ENCODE measurements around the gene LCMT1.
"Not testable (repeated sequence)": the region's sequence is repeated elsewhere in the genome, so short reads cannot be mapped to it uniquely, and the experiment has no call there.

LCMT1 gene

DNA sequence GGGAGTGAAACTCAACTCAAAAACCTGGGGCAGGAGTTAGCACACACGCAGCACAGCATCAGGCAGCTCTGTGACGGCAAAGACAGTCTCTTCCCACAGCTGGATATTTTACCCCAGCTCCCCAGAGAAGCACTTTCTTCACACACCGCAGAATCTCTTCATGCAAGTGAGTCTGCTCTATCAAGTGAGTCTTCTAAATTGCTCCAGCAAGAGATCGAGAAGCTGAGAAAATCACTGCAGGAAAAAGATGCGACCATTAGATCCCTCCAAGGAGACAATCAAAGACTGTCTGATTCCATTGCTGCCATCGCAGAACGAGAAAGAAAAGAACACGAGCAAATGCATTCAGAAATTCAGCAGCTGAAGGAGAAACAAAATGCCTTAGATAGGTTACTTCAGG lies 16.9 kb upstream of the LCMT1 start:
- no peak for DNase-seq (ENCODE audit: low read depth in 3 of 3)

DNA sequence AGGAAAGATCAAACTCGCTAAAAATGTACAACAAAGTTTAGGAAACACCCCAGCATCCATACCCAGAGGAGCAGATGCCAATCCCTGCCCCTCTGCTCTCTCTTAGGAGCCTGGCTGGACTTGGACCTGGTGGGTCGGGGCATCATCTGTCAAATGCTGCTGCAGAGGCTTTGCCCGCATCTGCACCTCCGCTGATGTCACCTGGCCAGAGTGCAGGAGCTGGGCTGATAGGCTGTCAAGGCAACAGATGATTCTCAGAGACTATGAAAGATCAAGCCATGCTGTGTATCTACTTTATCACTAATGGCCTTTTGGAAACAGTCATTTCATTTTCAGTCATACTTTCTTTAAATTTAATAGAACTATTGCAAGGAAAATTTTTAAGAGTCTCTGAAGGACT lies 15.9 kb upstream of the LCMT1 start:
- DNase-seq (ENCODE audit: low read depth in 3 of 3), result no peak

DNA sequence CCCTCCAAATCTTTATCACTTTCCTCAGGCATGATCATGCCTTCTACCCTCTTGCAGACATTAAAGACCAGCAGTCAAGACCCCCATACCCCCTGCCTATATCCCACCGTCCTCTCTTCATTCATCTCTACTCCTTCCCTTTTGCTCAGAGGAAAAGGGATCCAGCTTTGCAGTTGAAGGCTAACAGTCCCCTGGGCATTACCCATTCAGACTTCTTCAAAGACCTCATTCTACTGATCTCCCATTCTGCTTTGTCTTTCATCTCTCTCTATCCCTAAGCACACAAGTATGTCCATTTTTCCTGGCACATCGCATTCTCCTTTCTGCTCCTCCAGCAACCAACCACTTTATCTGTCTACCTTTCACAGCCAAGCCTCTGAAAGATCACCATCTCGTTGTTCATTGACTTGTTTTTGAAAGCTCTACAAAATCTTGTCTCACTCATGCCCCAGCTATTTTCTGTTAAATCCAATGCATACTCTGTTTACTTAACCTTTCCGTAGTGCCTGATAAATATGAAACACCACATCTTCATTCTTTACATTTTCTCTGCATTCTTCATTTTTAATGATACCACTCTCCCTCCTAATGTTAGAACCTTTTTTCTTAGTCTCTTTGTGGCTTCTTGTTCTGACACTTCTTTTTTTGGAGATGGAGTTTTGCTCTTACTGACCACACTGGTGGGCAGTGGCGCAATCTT lies 14.1 kb upstream of the LCMT1 start:
- no peak for DNase-seq (ENCODE audit: low read depth in 3 of 3)

DNA sequence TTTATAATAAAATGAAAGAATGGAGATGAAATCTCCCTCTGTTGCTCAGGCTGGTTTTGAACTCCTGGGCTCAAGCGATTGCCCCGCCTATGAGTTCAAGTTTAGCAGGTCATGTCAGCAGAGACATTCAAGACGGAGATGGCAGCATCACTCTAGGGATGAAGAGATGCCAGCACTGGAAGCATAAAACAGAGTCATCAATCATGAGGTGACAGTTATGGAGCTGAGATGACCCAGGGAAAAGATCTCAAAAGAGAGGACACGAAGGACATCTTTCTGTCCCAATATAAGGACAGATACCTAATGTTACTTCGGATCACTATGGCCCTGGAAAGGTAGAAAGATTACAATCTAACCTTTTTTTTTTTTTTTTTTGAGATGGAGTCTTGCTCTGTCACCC lies 11.0 kb upstream of the LCMT1 start:
- no peak for DNase-seq (ENCODE audit: low read depth in 3 of 3)

DNA sequence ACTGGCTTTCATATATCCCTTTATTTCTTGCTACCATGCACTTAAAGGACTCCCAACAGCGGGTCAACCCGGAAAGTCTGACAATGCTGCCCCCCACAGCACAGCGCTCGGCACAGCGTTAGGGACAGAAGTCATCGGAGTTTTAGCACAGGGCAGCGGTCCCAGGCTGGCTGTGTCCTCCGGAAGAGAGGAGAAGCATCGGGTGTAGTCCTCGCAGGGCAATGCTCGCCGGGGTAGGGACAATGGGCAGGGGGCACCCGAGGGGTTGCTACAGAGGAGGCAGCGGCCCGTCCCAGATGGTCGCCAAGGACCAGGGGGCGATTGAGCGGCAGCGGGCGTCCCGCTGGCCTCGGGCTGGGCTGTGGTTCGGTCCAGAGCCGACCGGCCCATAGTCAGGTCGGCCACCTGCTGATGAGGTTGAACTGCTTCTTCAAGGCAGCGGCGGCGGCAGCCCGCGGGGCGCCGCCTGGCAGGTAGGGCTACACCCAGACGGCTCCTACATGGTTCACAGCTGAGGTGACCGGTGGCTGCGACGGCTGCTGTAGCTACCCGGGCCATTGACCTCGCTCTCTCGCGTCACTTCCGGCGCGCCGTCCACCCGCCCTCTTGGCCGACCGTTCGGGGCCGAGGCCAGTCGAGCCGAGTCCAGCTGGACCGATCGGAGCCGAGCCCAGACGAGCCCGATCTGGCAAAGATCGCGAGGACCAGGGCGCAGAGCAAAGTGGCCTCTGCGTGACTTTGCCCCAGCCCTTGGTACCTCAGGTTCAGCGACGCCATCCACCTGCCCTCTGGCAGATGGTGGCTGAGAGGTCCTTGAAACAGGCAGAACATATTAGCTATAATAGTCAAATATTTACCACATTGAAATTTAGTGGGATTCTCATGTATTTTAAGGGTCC lies 4.7 kb upstream of the LCMT1 start:
- DNase-seq (ENCODE audit: low read depth in 3 of 3), result peak; percentile 56 to 80 (median 62)

DNA sequence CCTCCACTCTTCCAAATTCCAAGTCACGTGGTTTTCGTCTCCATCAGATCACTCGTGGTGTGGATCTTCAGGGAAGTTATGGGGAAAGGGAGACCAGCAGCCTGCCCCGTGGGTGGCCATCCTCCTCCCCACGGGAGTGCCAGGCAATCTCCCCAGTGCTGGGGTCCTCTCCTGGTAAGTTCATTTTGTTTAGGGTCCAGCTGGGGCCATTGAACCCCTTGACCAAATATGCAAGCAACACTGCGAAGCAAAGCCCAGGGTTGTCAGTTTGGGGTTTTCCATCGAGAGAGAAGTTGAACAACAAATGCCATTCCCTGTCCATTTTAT lies 4.1 kb upstream of the LCMT1 start:
- DNase-seq (ENCODE audit: low read depth in 3 of 3), result no peak

DNA sequence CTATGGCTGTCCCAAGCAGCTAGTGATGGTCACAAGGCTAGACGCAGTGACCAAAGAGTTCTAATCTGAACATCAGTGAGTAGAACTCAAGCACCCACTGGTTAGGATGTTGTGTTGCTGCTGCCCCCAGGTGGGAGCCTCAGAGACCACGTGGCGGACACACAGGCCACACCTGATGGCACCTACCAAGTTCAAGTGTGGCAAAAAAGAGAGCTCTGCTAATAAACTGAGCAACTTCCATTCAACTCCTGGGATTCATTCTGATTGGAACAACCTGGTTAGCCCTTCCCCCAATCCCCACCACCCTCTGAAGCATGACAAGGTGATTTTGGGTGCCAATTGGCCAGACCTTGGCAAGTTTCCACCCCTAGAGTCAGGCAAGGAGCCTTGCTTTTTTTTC lies 3.5 kb upstream of the LCMT1 start:
- peak in 1 of 3 experiments; percentile 28 for DNase-seq (ENCODE audit: low read depth in 3 of 3)

DNA sequence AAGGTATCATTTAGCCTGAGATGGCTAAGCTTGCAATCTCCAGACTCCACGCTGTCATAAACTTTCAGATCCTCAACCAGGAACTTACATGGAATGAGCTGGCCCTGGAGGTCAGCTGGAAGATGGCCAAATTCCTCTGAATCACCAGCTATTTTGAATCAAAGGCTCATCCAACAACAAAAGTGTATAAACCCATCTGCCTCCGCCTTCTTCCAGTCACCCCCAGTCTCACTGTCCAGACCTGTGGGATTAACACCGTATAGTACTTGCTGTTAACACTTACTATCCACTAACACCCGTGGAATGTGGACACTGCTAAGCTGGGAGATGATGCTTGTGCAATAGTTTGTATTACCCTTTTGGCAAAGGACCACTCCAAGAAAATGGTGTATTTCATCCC lies 1.9 kb upstream of the LCMT1 start:
- DNase-seq (ENCODE audit: low read depth in 3 of 3), result no peak

DNA sequence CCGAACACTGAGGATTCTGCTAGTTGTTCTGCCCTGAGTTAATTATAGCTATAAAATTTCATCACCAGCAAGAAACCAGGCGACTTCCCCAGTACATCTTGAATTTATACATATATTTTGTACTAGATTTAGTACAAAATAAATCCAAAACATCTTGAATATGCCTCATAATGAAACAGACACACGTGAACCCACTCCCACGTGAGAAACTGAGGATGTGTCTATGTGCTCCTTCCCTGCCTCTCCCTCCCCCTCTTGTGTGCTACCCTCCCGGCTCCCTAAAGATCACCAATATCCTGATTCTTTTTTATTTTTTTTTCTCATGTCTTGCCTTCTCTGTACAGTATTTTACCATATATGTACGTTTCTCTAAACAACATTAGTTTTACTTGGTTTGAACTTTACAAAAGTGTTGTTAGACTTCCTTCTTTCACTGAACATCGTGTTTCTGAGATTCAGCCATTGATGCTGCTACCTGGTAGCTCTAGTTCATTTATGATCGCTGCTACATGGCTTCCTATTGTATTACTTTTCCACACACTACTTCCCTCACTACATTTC lies 1.1 kb upstream of the LCMT1 start:
- peak in 1 of 3 experiments; percentile 29 for DNase-seq (ENCODE audit: low read depth in 3 of 3)

DNA sequence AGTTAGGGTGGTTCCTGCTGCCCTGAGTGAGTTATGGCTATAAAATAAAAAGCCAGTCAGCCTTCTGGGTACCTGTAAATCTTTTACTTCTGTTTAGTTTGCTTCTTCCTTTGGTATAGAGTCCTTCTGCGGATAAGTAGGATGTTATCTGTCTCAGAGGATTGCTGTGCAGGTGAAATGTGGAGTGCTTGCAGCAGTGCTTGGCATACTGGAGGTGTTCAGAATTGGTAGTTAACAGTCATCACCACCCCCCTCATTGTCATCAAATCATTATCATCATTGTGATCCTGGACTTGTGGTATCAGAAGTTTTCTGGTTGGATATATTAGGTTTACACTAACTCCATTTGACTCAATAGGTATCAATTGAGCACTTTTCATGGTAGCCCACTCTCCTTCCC lies 2.6 kb downstream of the LCMT1 start:
- DNase-seq (ENCODE audit: low read depth in 3 of 3), result no peak

DNA sequence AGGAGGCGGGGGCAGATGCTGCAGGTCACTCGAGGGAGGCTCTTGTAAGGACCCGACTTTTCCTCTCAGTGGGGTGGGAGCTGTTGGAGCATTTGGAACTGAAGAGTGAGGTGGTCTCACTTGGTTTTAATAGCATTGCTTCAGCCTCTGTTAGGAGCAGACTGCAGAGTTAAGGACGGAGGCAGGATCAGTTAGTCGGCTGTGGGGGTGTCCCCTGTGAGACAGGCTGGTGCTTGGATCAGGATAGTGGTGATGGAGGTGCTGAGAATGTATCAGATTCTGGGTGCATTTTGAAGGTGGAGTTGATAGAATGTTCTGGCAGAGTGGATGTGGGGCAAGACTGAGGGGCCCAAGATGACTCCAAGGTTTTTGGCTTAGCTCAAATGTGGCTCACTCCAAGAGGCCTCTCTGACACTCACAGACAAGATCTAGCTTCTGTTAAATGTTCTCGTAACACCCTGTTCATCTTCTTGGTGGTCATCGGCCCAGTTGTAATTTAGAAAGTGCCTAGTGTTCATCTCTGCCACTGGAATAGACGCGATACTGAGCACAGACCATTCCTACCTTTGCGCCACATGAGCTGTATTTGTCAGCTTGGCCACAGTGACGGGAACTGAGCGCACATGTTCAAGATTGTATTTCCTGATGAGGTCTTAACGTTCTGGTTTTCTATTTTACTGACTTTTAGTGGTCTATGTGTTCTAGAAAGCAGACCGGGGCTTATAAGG lies 7.5 kb downstream of the LCMT1 start:
- no peak for DNase-seq (ENCODE audit: low read depth in 3 of 3)

DNA sequence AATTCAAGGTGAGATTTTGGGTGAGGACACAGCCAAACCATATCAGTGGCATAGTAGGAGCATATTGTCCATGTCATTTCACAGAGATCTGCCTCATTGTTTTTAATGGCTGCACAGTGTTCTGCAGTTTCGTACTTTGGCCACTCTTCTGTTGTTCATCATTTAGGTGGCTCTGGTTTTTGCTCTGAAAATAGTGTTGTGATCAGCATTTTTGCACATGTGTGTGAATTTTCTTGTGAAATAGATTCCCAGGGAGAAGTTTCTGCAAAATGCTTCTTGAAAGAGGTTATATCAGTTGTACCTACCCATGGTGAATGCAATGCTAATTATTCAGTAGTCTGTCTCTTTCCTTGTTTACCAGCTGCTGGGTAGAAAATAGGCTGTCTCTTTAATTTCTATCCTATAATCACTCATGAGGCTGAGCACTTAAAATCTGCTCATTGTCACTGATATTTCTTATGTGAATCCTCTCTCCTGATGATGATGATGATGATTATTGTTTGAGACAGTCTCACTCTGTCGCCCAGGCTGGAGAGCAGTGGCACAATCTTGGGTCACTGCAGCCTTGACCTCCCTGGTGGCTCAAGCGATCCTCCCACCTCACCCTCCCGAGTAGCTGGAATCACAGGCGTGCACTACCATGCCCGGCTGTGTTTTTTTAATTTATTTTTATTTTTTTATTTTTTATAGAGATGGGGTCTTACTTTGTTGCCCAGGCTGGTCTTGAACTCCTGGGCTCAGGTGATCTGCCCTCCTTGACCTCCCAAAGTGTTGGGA lies 10.5 kb downstream of the LCMT1 start:
- no peak for DNase-seq (ENCODE audit: low read depth in 3 of 3)

DNA sequence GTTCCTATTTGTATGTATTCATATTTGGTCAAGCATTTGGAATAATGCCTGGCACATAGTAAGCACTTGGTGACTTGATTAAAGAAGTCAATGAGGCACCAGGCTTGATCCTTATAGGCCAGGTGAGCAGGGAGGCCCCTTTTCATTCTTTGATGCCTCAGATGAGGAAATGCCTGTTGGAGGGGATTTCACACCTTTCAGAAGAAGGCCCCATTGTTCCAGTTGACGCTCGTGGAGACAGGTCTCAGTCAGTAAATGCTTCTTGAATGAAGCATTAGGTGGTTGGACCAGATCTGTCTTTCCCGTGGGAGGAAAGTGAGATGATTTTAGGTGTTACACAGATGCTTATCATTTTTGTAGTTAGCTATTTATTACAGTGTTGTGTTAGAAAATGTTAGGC lies 13.0 kb downstream of the LCMT1 start:
- no peak for DNase-seq (ENCODE audit: low read depth in 3 of 3)

DNA sequence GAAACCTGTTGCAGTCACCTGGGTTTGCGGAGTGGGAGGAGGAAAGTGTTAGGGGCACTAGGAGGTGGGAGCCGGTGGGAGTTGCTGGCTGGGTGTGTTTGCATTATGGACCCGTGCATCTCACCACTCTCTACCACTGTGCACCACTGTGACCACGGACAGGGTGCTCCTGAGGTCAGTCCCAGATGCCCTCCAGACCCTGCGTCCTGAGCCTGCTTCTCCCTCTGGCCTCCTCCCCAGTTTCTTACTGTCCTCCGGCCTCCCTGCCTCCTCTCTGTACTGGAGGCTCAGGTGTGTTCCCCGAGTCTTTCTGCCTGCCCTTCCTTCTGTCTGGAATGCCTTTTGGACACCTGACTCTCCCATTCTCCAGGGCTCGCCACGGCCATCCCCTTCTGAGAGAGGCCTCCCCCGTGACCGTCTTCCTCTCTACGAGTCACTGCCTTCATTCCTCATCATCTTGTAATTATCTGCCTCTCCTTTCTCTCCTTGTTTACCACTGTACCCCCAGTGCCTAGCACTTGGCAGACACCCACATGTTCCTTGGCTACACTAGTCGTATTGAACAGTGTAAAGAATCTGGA lies 14.6 kb downstream of the LCMT1 start:
- DNase-seq (ENCODE audit: low read depth in 3 of 3), result not testable (repeated sequence)

DNA sequence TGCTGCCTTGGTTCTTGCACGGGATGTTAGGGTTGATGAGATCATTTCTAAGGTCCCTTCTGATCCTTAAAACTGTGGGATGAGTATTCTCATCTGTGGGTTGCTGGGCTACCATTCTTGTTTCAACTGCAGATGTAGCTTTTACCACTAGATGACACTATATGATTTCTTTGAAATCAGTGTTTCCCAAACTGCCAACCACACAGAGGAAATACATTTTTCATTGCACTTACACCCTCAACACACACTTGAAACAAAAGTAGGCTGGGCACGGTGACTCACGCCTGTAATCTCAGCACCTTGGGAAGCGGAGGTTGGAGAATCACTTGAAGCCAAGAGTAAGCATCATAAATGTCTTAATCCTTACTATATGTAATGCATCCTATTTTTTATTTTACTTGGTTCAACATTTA lies 15.3 kb downstream of the LCMT1 start:
- DNase-seq (ENCODE audit: low read depth in 3 of 3), result peak in 1 of 3 experiments; percentile 52

DNA sequence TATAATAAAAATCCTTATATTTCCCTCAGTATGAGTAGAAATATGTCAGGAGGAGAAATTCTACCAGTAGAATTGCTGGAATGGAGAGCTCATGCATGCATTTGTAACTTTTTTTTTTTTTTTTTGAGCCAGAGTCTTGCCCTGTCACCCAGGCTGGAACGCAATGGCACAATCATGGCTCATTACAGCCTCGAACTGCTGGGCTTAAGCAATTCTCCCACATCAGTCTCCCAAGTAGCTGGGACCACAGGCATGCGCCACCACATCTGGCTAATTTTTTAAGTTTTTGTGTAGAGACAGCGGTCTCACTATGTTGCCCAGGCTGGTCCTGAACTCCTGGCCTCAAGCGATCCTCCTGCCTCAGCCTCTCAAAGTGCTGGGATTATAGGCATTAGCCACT lies 21.2 kb downstream of the LCMT1 start:
- not testable (repeated sequence) for DNase-seq (ENCODE audit: low read depth in 3 of 3)

DNA sequence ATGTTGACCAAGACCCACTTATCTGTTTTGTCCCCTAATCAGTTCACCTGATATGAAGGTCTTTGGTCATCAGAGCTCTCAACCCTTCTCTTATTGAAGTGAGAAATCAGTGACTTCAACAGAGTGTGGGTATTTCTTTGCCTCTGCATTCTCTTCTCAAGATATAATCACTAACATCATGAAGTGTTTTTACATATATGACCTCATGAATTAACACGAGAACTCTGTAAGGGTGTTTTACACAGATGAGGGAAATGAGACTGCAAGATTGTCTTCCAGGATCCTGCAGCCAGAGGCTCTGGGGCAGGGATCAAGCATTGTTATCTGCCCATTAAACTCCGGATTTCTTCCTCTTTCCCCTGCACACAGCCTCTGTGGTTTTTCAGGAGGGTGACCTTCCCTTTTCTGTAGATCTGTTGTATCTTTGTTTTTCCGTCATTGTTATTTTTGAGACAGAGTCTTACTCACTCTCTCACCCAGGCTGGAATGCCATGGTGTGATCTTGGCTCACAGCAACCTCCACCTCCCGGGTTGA lies 22.7 kb downstream of the LCMT1 start:
- no peak for DNase-seq (ENCODE audit: low read depth in 3 of 3)

DNA sequence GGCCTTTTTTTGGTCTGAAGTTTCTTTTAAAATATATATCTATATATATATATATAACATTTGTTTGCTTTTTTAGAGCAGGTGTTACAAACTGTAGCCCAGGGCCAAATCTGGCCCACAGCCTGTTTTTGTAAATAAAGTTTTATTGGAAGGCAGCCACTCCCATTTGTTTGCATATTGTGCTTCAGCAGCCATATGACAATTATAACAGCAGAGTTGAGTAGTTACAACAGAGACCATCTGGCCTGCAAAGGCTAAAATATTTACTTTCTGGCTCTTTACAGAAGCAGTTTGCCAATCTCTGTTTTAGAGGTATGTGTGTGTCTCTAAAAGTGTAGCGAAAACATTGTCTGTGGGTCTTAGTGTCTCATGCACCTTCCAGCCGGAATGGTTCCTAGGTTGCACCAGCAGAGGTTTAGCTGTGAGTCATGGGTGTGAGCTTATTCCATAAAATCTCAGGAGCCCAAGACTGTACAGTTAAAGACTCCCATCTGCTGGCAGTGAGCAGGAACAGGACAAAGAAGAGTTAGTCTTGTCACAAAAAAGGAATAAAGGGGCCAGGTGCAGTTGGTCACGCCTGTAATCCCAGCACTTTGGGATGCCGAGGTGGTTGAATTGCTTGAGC lies 23.8 kb downstream of the LCMT1 start:
- DNase-seq (ENCODE audit: low read depth in 3 of 3), result no peak

DNA sequence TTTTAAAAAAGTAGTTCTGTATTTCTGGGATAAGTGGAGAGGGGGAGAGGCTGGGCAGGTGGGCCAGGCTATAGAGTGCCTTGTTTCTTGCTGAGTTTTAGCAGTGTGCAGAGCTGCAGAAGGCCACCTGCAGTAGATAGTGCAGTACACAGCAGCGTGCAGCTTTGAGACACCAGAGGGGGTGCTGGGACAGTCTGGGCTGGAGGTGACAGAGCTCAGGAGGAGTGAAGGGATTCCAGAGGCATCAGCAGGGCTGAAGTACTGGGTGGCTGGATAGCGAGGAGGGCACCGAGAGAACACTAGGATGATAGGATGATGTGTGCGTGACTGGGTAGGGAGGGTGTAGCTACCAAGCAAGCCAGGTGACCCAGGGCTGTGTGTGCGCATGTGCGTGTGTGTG lies 26.6 kb downstream of the LCMT1 start:
- no peak for DNase-seq (ENCODE audit: low read depth in 3 of 3)

DNA sequence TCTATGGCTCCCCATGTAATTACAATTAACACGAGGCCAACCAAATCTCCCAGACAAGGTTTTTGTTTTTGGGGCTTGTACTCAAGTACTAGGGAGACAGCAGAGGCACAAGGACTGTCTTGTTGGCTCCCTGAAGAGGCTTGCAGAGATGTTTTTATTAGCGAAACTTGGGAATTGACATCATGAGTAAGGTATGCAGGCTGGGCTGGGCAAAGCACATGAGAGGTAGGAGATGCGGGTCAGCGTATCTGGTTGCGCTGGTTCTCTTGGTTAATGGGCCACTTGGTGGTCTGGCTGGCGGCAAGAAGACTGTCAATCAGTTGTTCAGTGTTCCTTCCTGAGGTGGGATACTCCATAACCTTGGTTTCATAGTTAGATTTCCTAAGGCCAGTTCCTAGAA lies 28.9 kb downstream of the LCMT1 start:
- no peak for DNase-seq (ENCODE audit: low read depth in 3 of 3)
